NCI-H1694 (cell line): ENCODE data around the gene EXOC4.

Source experiments
- DNase-seq: peaks from one replicate; lab custom pipeline; 2025; lab: John Stamatoyannopoulos, UW

EXOC4 gene

GRCh38 chr7:133491846-133492652, 239.2 kb downstream of the EXOC4 start:
- no peak for DNase-seq

DNA sequence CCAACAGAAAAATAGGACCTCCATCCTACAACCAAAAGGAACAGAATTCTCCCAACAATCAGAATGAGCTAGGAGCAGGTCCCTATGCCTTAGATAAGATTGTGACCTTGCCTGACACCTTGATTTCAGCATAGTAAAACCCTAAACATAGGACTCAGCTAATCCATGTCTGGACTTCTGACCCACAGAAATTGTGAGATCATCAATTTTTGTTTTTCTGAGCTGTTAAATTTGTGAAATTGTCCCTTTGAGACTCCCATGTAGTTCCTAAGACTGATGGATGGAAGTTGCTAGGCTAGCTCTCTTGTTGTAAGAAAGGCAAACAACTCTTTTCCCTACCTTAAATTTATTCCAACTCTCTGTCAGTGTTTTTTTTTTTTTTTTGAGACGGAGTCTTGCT, 244.2 kb downstream of the EXOC4 start:
- no peak for DNase-seq

DNA sequence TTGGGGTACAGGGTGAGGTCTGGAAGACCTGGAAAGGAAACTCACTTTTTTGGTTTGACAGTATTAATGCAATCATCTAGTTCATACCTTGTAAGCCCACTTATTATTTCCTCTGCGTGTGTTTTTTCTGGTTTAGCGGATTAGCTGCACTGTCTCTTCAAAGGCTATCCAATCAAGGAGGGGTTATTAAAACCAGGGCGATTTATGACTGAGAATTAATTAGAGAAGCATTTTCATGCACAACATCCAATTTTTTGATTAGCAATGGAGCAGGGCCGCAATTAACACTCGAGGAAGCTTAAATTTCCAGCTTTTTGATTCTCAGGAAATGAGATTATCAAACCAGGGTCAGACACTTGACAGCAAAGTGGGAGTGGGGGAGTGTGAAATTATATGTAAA, 248.9 kb downstream of the EXOC4 start:
- no peak for DNase-seq

DNA sequence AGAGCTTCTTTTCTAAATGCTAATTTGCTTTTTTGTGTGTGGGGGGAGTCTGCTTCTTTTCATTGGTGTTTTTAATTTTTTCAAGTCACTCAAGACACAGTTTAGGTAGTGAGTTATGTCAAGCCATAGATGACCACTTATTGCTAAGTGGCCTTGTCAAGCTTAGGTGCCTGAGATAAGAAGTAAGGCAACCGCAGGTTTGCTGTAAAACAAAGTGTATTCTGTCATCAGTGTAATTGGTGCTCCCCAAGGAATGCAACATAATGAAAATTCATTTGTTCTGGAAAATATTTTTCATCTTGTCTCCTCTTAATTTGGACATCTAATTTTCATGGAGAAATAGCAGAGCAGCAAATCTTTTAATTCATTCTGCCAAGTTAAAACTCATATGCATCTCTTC, 249.6 kb downstream of the EXOC4 start:
- DNase-seq = no peak

GRCh38 chr7:133502972-133503371, 250.1 kb downstream of the EXOC4 start:
- DNase-seq = no peak

DNA sequence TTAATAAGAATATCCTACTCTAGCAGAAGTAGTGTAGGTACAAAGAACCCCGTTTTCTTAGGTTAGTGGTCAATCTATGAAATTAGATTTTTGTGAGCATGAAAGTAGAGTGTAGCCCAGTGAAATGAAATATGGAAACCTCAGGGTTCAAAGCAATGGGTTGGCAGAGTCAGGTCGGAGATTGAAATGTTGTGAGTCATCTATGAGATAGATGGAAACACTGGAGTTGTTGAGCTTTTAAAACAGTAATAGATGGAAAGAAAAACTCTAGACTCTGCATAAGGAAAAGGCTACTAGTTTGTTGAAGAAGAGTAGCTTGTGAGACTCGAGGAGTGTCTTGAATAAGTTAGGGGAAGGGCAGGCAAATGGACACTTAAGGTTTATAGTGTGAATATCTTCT, 251.9 kb downstream of the EXOC4 start:
- no peak for DNase-seq

DNA sequence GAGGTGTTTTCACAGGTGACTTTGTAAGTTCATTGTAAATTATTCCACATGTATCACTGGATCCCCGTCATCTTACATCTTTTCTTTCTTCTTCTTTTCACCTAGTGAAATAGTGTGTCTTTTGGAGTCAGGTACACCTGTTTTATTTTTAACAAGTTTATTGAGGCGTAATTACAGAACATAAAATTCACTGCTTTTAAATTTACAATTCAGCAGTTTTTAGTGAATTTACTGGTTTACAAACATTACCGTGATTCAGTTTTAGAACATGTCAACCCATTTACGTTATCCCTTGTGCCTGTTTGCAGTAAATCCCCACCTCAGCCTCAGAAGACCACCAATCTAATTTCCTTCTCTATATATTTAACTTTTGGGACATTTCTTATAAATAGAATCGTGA, 256.9 kb downstream of the EXOC4 start:
- DNase-seq = no peak

DNA sequence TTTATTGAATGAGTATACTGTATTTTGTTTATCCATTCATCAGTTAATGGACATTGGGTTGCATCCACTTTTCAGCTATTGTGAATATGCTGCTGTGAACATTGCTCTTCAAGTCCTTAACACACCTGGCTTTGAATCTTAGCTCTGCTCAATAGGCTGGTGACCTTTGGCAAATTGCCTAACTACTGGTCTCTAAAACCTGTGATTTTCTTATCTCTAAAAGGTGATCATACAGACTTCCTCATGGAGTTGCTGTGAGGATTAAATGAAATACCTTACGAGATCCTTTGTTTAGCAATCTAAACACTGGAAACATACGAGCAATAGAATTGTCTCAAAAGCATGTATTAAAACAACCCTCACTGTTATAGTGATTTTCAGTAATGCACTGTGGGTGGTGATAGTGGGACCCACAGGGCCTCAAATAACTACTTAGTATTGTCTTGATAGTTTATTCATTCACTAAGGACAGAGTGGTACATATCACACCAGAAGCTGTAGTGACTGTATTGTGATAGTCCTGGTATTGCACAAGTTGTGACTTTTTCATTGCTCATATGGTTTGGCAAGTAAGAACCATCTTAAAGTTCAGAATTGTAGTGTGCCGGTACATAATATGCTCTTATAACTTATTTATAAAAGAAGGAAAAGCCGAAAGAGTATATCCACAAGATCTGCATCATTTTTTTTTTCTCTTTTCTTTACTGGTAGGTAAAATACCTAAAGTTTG, 257.6 kb downstream of the EXOC4 start:
- DNase-seq = no peak

DNA sequence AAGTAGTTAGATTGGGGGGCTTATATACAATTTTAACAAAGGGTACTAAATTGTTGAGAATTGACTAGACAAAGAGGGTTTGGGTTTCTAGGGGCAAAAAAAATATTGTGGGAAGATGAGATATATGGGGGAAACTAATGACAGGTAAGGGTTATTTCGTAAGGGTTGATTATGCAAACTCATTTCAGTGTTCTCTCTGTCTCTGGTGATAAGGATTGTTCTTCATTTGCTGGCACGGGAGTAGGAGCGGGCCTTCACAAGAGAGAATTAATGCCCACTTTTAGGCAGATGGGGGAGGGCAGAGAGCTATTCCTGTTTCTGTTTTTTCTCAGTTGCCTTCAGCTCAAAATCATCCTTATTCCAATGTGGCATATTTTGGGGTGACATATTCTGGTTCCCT, 258.4 kb downstream of the EXOC4 start:
- no peak for DNase-seq

GRCh38 chr7:133511708-133512107, 258.8 kb downstream of the EXOC4 start:
- DNase-seq = no peak

- DNase-seq = no peak
Observed at GRCh38 chr7:133512560-133512959, 259.7 kb downstream of the EXOC4 start.

DNA sequence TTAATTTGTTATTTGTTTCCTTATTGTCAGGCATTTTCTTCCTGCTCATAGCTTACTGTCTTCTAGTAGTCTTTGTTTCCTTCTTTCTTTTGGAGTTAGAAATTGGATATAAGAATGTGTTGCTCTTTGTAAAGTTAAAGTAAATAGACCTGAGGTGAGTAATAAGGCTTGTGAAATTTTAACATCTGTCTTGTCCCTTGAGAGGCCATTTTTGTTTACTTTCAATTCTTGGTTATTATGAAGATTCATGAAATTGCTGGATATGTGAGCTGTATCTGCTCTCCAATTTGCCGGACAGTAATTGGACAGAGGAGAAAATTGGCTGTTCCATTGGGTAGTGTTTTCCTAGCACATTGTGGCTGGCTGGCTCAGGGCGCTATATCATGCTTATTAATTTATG, 260.7 kb downstream of the EXOC4 start:
- no peak for DNase-seq

GRCh38 chr7:133514551-133514950, 261.7 kb downstream of the EXOC4 start:
- no peak for DNase-seq

DNA sequence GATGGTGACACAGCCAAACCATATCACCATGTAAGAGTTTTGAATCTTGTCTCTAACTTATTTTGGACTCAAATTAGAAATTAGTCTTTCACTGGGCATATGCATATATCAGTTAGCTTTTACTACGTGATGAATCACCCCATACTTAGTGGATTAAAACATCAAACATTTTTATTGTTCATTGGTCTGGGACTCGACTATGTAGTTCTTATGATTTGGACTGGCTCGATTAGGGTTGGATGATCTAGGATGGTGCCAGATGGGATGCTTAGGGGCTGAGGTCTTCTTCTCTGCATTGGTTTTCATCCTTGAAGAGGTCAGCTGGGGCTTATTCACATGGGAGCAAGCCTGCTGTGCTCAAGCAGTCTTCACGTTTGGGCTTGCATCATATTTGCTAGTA, 264.9 kb downstream of the EXOC4 start:
- no peak for DNase-seq

GRCh38 chr7:133518718-133519117, 265.8 kb downstream of the EXOC4 start:
- no peak for DNase-seq

DNA sequence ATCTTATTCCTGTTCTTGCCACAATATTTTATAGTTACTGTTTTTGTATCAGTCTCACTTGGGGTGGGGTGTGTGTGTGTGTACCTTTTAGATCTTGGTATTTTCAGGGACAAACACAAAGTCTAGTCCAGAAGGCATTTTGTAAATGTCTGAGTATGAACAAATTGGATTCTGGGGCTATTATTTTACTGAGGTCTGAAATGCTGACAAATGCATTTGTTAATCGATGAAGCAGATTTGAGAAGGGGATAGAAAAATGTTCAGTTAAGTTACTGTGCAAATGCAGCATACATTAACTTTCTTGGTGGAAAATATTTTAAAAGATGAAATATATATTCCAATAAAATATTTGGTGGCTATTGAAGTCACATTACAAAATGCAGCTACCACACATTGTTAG, 267.4 kb downstream of the EXOC4 start:
- DNase-seq = no peak

- DNase-seq = no peak
Observed at GRCh38 chr7:133522501-133522900, 269.6 kb downstream of the EXOC4 start.

- no peak for DNase-seq
Observed at GRCh38 chr7:133528796-133529195, 275.9 kb downstream of the EXOC4 start.

- DNase-seq = peak; percentile 28
Observed at GRCh38 chr7:133529861-133530260, 277.0 kb downstream of the EXOC4 start.

DNA sequence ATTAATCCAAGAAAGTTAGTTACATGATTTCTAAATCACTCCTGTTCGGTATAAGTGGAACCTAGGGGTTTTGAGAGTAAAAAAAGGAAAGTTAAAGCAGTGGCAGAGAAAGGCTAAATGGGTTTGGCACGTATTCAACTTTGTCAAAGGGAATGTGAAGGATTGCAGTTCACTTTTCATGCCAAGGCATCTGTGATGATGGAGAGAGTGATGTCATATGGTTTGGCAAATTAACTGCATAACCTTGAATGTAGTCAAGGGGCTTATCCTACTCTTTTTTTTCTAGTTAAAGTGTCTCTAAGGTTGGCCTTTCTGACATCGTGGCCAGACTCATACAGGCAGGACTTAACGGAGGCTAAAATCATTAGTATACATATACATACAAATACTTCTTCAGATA, 277.8 kb downstream of the EXOC4 start:
- DNase-seq = no peak

- DNase-seq = no peak
Observed at GRCh38 chr7:133534816-133535215, 281.9 kb downstream of the EXOC4 start.

- DNase-seq = no peak
Observed at GRCh38 chr7:133535308-133535707, 282.4 kb downstream of the EXOC4 start.

GRCh38 chr7:133536450-133536849, 283.6 kb downstream of the EXOC4 start:
- no peak for DNase-seq

DNA sequence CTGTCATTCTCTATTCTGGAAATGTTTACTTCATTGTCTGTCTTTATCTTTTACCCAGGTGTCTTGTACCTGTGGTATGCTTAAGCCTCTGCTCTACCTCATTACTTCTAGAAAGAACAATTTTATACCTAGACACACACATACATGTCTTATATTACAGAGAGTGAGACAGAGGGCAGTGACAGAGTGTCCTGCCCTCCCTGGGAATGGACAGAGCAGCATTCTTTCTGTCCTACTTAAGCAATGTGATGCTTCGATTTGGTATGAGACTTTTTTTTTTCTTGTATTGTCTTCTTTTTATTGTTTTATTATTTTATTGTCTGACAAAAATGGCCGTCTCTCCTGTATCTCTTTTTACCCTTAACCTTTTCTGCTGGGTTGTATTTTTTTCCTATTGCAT, 286.1 kb downstream of the EXOC4 start:
- no peak for DNase-seq
